ENCODE data around the gene CYP2F1. TPM values are rescaled to one million over a fixed set of nuclear protein-coding genes. Genes with fewer than 3 reads are reported as not detected.
A peak's percentile ranks its signal among the peaks of the same experiment; 100 is the strongest.

Gene CYP2F1
- total and polyA plus RNA-seq, 2 of the 13 experiments (the other 11 are each of a cell fraction or from before 2014, with no cell fraction given) = not detected

DNA sequence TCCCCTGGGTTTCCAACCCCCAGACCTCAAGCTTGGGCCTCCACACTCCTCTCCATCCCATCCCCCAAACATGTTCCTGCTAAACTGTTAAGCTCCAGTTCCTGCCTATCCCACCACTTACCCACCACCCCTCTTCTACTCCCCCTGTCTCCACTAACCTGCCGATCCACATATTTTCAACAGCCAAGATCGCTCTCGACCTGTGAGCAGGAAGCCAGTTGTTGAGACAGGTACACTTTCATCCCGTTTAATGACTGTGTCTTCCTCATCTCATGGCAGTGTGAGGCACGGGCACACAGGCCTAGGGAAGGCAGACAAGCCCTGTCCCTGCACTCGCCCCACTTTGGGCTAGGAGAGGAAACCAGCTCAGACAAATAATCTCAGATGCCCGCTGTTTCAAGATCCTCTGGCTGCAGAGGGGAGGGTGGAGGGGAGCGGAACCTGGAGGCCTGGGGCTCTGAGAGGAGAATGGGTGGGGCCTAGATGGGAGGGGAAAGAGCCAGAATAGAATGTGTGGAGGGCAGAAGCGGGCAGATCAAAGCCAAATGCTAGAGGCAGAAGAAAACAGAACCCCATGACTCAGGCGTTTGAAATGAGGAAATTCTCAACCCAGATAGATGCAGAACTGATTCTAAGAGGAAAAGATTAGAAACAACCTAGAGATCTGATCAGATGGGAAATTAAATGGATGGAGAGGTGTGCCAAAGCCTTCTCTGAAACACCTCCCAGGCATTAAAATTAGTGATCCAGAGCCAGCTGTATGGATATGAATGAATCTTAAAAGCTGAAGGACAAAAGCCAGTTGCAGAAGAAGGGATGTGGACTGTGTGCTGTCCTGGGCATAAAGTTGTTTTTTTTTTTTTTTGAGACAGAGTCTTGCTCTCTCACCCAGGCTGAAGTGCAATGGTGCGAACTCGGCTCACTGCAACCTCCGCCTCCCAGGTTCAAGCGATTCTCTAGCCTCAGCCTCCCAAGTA is 61.9 kb downstream of the CYP2F1 start (continued):
- TF ChIP-seq, protein P1, sequence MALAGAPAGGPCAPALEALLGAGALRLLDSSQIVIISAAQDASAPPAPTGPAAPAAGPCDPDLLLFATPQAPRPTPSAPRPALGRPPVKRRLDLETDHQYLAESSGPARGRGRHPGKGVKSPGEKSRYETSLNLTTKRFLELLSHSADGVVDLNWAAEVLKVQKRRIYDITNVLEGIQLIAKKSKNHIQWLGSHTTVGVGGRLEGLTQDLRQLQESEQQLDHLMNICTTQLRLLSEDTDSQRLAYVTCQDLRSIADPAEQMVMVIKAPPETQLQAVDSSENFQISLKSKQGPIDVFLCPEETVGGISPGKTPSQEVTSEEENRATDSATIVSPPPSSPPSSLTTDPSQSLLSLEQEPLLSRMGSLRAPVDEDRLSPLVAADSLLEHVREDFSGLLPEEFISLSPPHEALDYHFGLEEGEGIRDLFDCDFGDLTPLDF (CRISPR knock-in tag; IDR thresholded peaks at IDR 0.05) = no peak
- TF ChIP-seq, protein P2, sequence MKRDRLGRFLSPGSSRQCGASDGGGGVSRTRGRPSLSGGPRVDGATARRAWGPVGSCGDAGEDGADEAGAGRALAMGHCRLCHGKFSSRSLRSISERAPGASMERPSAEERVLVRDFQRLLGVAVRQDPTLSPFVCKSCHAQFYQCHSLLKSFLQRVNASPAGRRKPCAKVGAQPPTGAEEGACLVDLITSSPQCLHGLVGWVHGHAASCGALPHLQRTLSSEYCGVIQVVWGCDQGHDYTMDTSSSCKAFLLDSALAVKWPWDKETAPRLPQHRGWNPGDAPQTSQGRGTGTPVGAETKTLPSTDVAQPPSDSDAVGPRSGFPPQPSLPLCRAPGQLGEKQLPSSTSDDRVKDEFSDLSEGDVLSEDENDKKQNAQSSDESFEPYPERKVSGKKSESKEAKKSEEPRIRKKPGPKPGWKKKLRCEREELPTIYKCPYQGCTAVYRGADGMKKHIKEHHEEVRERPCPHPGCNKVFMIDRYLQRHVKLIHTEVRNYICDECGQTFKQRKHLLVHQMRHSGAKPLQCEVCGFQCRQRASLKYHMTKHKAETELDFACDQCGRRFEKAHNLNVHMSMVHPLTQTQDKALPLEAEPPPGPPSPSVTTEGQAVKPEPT (CRISPR knock-in tag; IDR thresholded peaks at IDR 0.05; ENCODE audit: low read depth) = no peak
- TF ChIP-seq ZNF674 (CRISPR knock-in tag; IDR thresholded peaks at IDR 0.05; ENCODE audit: low read depth) = no peak
- no peak for TF ChIP-seq PAX8 (CRISPR knock-in tag; IDR thresholded peaks at IDR 0.05; ENCODE audit: borderline replicate concordance)
- TF ChIP-seq KDM2A (CRISPR knock-in tag; IDR thresholded peaks at IDR 0.05; ENCODE audit: borderline replicate concordance, low read depth) = peak; percentile 24; the same call in 1 of the 2 replicates
- no peak for TF ChIP-seq HMGA1 (CRISPR knock-in tag; conservative IDR thresholded peaks at IDR 0.05)
- peak; percentile 87; the same call in 1 of the 2 replicates for TF ChIP-seq JUNB (CRISPR knock-in tag; IDR thresholded peaks at IDR 0.05; ENCODE audit: borderline replicate concordance)
- peak; percentile 89 for TF ChIP-seq TEAD3 (CRISPR knock-in tag; optimal IDR thresholded peaks at IDR 0.05; ENCODE audit: borderline replicate concordance)
- TF ChIP-seq, protein P3, sequence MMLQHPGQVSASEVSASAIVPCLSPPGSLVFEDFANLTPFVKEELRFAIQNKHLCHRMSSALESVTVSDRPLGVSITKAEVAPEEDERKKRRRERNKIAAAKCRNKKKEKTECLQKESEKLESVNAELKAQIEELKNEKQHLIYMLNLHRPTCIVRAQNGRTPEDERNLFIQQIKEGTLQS (CRISPR knock-in tag; IDR thresholded peaks at IDR 0.05) = peak; percentile 70
- TF ChIP-seq ELF4 (CRISPR knock-in tag; IDR thresholded peaks at IDR 0.05; ENCODE audit: borderline replicate concordance) = no peak; the same call in 1 of the 2 replicates
- TF ChIP-seq, protein P4, sequence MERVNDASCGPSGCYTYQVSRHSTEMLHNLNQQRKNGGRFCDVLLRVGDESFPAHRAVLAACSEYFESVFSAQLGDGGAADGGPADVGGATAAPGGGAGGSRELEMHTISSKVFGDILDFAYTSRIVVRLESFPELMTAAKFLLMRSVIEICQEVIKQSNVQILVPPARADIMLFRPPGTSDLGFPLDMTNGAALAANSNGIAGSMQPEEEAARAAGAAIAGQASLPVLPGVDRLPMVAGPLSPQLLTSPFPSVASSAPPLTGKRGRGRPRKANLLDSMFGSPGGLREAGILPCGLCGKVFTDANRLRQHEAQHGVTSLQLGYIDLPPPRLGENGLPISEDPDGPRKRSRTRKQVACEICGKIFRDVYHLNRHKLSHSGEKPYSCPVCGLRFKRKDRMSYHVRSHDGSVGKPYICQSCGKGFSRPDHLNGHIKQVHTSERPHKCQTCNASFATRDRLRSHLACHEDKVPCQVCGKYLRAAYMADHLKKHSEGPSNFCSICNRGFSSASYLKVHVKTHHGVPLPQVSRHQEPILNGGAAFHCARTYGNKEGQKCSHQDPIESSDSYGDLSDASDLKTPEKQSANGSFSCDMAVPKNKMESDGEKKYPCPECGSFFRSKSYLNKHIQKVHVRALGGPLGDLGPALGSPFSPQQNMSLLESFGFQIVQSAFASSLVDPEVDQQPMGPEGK (CRISPR knock-in tag; IDR thresholded peaks at IDR 0.05) = peak; percentile 41; the same call in 1 of the 2 replicates
- TF ChIP-seq ATRX (CRISPR knock-in tag; IDR thresholded peaks at IDR 0.05; ENCODE audit: borderline replicate concordance) = no peak
- no peak; the same call in 1 of the 2 replicates for TF ChIP-seq GABPB1 (CRISPR knock-in tag; IDR thresholded peaks at IDR 0.05)
- 0 out of 2 replicates have a peak, but pooled peaks have one; percentile 13 for TF ChIP-seq TARDBP (CRISPR knock-in tag; IDR thresholded peaks at IDR 0.05)
- TF ChIP-seq, protein P5, sequence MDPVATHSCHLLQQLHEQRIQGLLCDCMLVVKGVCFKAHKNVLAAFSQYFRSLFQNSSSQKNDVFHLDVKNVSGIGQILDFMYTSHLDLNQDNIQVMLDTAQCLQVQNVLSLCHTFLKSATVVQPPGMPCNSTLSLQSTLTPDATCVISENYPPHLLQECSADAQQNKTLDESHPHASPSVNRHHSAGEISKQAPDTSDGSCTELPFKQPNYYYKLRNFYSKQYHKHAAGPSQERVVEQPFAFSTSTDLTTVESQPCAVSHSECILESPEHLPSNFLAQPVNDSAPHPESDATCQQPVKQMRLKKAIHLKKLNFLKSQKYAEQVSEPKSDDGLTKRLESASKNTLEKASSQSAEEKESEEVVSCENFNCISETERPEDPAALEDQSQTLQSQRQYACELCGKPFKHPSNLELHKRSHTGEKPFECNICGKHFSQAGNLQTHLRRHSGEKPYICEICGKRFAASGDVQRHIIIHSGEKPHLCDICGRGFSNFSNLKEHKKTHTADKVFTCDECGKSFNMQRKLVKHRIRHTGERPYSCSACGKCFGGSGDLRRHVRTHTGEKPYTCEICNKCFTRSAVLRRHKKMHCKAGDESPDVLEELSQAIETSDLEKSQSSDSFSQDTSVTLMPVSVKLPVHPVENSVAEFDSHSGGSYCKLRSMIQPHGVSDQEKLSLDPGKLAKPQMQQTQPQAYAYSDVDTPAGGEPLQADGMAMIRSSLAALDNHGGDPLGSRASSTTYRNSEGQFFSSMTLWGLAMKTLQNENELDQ (CRISPR knock-in tag; IDR thresholded peaks at IDR 0.05; ENCODE audit: borderline replicate concordance) = no peak
- TF ChIP-seq ZNF816 (CRISPR knock-in tag; IDR thresholded peaks at IDR 0.05; ENCODE audit: borderline replicate concordance) = no peak
- no peak for TF ChIP-seq ZNF225 (CRISPR knock-in tag; IDR thresholded peaks at IDR 0.05)
- no peak for TF ChIP-seq ZNF260 (CRISPR knock-in tag; IDR thresholded peaks at IDR 0.05; ENCODE audit: borderline replicate concordance, low read depth)
- no peak for TF ChIP-seq HNF4A (CRISPR knock-in tag; IDR thresholded peaks at IDR 0.05)
- no peak for TF ChIP-seq TCF12 (IDR thresholded peaks at IDR 0.05)
- peak; percentile 45; the same call in 1 of the 2 replicates for TF ChIP-seq TCF12 (CRISPR knock-in tag; IDR thresholded peaks at IDR 0.05)

All from HepG2 (cell line).